GM12878 (cell line): ENCODE results near the gene COTL1. TPM values are rescaled to one million over a fixed set of nuclear protein-coding genes. Genes with fewer than 3 reads are reported as not detected.

Source experiments
- ATAC-seq: fragments of 200-7000 bp; cut with Tn5 transposase; 3 replicates; pipeline ENCODE4 v1.9.1; 2020; ENCODE audit warnings: mild to moderate bottlenecking, moderate library complexity
- BruUV-seq: library from RNA; stranded (reverse); fragments of 400-500 nt; replicated peaks from 2 replicates; lab custom pipeline; 2021; lab: Mats Ljungman, UMichigan
- CTCF ChIA-PET: fragments of 300-600 bp; sonication (Branson Sonifier 250); formaldehyde crosslinking; extraction: SDS; loops from one replicate; lab custom pipeline; 2021; ENCODE audit warnings: inconsistent platforms; lab: Yijun Ruan, JAX
- POLR2A ChIA-PET: fragments of 350-600 bp; formaldehyde crosslinking; extraction: SDS; loops from one replicate; lab custom pipeline; 2021; ENCODE audit warnings: inconsistent platforms; lab: Charles Lee
- RAD21 ChIA-PET: fragments of 300-600 bp; sonication (Branson Sonifier 250); formaldehyde crosslinking; loops from one replicate; lab custom pipeline; 2023; ENCODE audit warnings: antibody characterized with exemption; ENCODE audit not compliant: unreplicated experiment; lab: Charles Lee
- SMC1A ChIA-PET: fragments of 300-600 bp; sonication (Branson Sonifier 250); formaldehyde crosslinking; loops from one replicate; lab custom pipeline; 2023; ENCODE audit not compliant: unreplicated experiment, uncharacterized antibody; lab: Charles Lee
- DNase-seq: peaks from one replicate; pipeline ENCODE4 v3.0.0-alpha.2; 2011; ENCODE audit warnings: low read depth, low spot score
- FAIRE-seq: peaks from 3 replicates; lab custom pipeline; 2011; peaks lifted over from hg19 to GRCh38; lab: Jason Lieb, UNC
- H2AFZ ChIP-seq: 2 replicates; pipeline ENCODE4 v1.6.0; 2011; ENCODE audit warnings: low read depth, low read length, control low read depth; ENCODE audit not compliant: control insufficient read depth
- H3K27ac ChIP-seq: 2 replicates; pipeline ENCODE4 v1.5.1; 2011; ENCODE audit warnings: control low read depth; ENCODE audit not compliant: control insufficient read depth, insufficient read depth
- H3K27me3 ChIP-seq, 2 experiments: replicated peaks in 1 of 2; 2 replicates each; pipeline versions ENCODE4 v1.6.0 to v1.6.1; 2011; ENCODE audit warnings: low read length in 1 of 2; ENCODE audit not compliant: control insufficient read depth in 2 of 2, insufficient read depth in 2 of 2
- H3K36me3 ChIP-seq, 2 experiments: 2 replicates each; pipeline ENCODE4 v1.5.1; 2011; ENCODE audit warnings: low read length in 1 of 2; ENCODE audit not compliant: control insufficient read depth in 2 of 2, insufficient read depth in 2 of 2
- H3K4me1 ChIP-seq: 2 replicates; pipeline ENCODE4 v1.6.1; 2011; ENCODE audit warnings: mild to moderate bottlenecking, low read length, moderate library complexity, mixed read lengths; ENCODE audit not compliant: control insufficient read depth, insufficient read depth
- H3K4me2 ChIP-seq: 2 replicates; pipeline ENCODE4 v1.6.0; 2011; ENCODE audit warnings: control low read depth; ENCODE audit not compliant: control insufficient read depth, insufficient read depth
- H3K4me3 ChIP-seq: fragments of 200-600 bp; sonication (generic); 2 replicates; pipeline ENCODE4 v1.5.1; 2016
- H3K79me2 ChIP-seq: 2 replicates; pipeline ENCODE4 v1.6.0; 2011; ENCODE audit warnings: low read length; ENCODE audit not compliant: control insufficient read depth, insufficient read depth
- H3K9ac ChIP-seq: 2 replicates; pipeline ENCODE4 v1.8.0; 2011; ENCODE audit warnings: low read length, control low read depth, mixed read lengths; ENCODE audit not compliant: control insufficient read depth, insufficient read depth
- H3K9me3 ChIP-seq: replicated peaks from 3 replicates; pipeline ENCODE4 v1.5.1; 2011; ENCODE audit warnings: mild to moderate bottlenecking, low read length; ENCODE audit not compliant: control insufficient read depth, insufficient read depth
- H4K20me1 ChIP-seq: 2 replicates; pipeline ENCODE4 v1.6.0; 2011; ENCODE audit not compliant: control insufficient read depth, insufficient read depth
- BMI1 ChIP-seq: fragments of 450-650 bp; IDR thresholded peaks from 2 replicates; pipeline ENCODE4 v1.6.1; 2016; ENCODE audit warnings: mild to moderate bottlenecking, moderate library complexity, borderline replicate concordance
- HCFC1 ChIP-seq: fragments of 150-350 bp; IDR thresholded peaks from 2 replicates; pipeline ENCODE4 v1.6.1; 2014; ENCODE audit warnings: low read length
- IKZF1 ChIP-seq: fragments of 450-650 bp; conservative IDR thresholded peaks from 2 replicates; pipeline ENCODE4 v1.6.1; 2017; ENCODE audit warnings: antibody characterized with exemption, mild to moderate bottlenecking
- MXI1 ChIP-seq: fragments of 150-350 bp; IDR thresholded peaks from 2 replicates; pipeline ENCODE4 v1.6.1; 2011; ENCODE audit warnings: low read depth, mild to moderate bottlenecking, inconsistent platforms, low read length, improper control_type of control experiment
- PML ChIP-seq: IDR thresholded peaks from 2 replicates; pipeline ENCODE4 v1.6.1; 2012; ENCODE audit warnings: low read length, inconsistent platforms
- POLR2AphosphoS2 ChIP-seq: IDR thresholded peaks from 2 replicates; pipeline ENCODE4 v1.6.1; 2011; ENCODE audit warnings: low read depth, mild to moderate bottlenecking, low read length, improper control_type of control experiment, moderate library complexity
- SP1 ChIP-seq: IDR thresholded peaks from one replicate; pipeline ENCODE4 v1.6.1; 2011; ENCODE audit warnings: low read depth, low read length
- SUPT20H ChIP-seq: IDR thresholded peaks from 2 replicates; pipeline ENCODE4 v1.6.1; 2011; ENCODE audit warnings: low read depth, mild to moderate bottlenecking, low read length, moderate library complexity, borderline replicate concordance; ENCODE audit not compliant: control insufficient read depth
- ZNF207 ChIP-seq: fragments of 450-650 bp; IDR thresholded peaks from 2 replicates; pipeline ENCODE4 v1.6.1; 2014; ENCODE audit warnings: antibody characterized with exemption, mild to moderate bottlenecking, borderline replicate concordance
- ZNF24 ChIP-seq: fragments of 450-650 bp; IDR thresholded peaks from 2 replicates; pipeline ENCODE4 v1.6.1; 2017; ENCODE audit warnings: antibody characterized with exemption, mild to moderate bottlenecking
- ZNF274 ChIP-seq: IDR thresholded peaks from one replicate; pipeline ENCODE4 v1.8.0; 2011; ENCODE audit not compliant: insufficient read length, insufficient read depth
- ZSCAN29 ChIP-seq: fragments of 450-650 bp; IDR thresholded peaks from 2 replicates; pipeline ENCODE4 v1.6.1; 2017; ENCODE audit warnings: mild to moderate bottlenecking, moderate library complexity
- WGBS: methylation state at CpG from one replicate; pipeline ENCODE4 v1.1.6; 2016; ENCODE audit warnings: low lambda C conversion rate; ENCODE audit not compliant: insufficient replicate concordance, insufficient coverage; ENCODE audit errors: missing lambda C conversion rate; 5-methylcytosine and 5-hydroxymethylcytosine counted together
- in situ Hi-C: fragments of 300-500 bp; cut with MboI; formaldehyde crosslinking; loops from 9 replicates; pipeline ENCODE4 v1.14.3; 2018; ENCODE audit warnings: mixed read lengths
- intact Hi-C: fragments of 100-400 bp; cut with micrococcal nuclease; formaldehyde crosslinking; loops from one replicate; pipeline ENCODE4 v1.14.2; 2022; ENCODE audit not compliant: unreplicated experiment
- polyA plus RNA-seq, 11 experiments: library from polyadenylated mRNA; depleted of rRNA in 4 of 11; unstranded in 6 of 11; stranded (reverse) in 5 of 11; fragments of >200 nt; fragmentation: Nextera tagmentation in 4 of 11; fragmentation: Illumina TruSeq in 1 of 11; extraction: Ambion mirVana in 4 of 11; extraction: Trizol in 1 of 11; gene quantifications; 1 replicate in 1 of 11; 2 replicates in 10 of 11; pipeline versions ENCODE4 v1.2.1 to v1.2.3, GENCODE V29; 2011 to 2016; ENCODE audit warnings: inconsistent platforms in 2 of 11, missing spikeins in 2 of 11, low read depth in 1 of 11
- total RNA-seq, 4 experiments: library from RNA; depleted of rRNA in 3 of 4; stranded (reverse); fragments of >200 nt in 3 of 4; fragmentation: Illumina TruSeq in 1 of 4; extraction: Trizol in 1 of 4; gene quantifications; 2 replicates each; pipeline versions ENCODE4 v1.2.1 to v1.2.3, GENCODE V29; 2013 to 2021
- TF ChIP-seq, protein P1 (sequence below): fragments of 450-650 bp; IDR thresholded peaks from 2 replicates; pipeline ENCODE4 v1.6.1; 2017; ENCODE audit warnings: mild to moderate bottlenecking
- TF ChIP-seq, protein P2 (sequence below): fragments of 450-650 bp; IDR thresholded peaks from 2 replicates; pipeline ENCODE4 v1.6.1; 2017; ENCODE audit warnings: borderline replicate concordance

Gene COTL1
- total and polyA plus RNA-seq, 10 of the 15 experiments (the other 5 are each of a cell fraction or from before 2014, with no cell fraction given): 140 to 894 (median 330) TPM

DNA sequence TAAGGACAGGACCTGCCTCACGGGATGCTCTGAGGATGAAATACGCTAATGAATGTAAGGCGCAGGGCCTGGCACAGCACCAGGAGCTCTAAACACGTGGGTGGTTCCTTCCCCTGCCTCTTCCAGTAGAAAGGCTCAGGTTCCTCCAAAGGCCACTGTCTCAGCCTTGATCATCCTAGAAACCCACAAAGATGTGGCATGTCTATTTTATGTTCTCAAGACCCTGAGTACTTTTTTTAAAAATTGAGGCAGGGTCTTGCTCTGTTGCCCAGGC is 96.4 kb downstream of the COTL1 start:
- Histone ChIP-seq H3K4me3 (no peak overlapping the region), H3K4me1 (peaks cover 17% of the 10 kb centered on the region), H3K27ac (no peak overlapping the region), H3K36me3 (no peaks in the 10 kb centered on the region), H3K9ac (no peak overlapping the region), H4K20me1 (no peaks in the 10 kb centered on the region), H2AFZ (no peak overlapping the region), H3K27me3 (no peaks in the 10 kb centered on the region), H3K4me2 (no peak overlapping the region), H3K9me3 (no peaks in the 10 kb centered on the region)
- DNase-seq (no peak), ATAC-seq (no peak)
- ChIA-PET POLR2A (interaction anchor here (1.0 kb wide), 1 partner anchor 31 kb away, joined by 4 read pairs; no protein-coding TSS in a partner anchor), RAD21 (interaction anchor here (0.7 to 2.6 kb wide), 2 partner anchors 12 to 20 kb away, joined by 3 to 6 read pairs; no protein-coding TSS in a partner anchor), CTCF (interaction anchor here (0.8 to 3.4 kb wide), 4 partner anchors 9 to 101 kb away, joined by 3 to 18 read pairs (median 7); no protein-coding TSS in a partner anchor), SMC1A (interaction anchor here (0.8 to 13.2 kb wide), 5 partner anchors 10 to 76 kb away, joined by 3 to 183 read pairs (median 19); no protein-coding TSS in a partner anchor)
- in situ Hi-C loops (loop anchor here (25.0 kb wide), 1 partner anchor 441 kb away; no protein-coding TSS in a partner anchor), intact Hi-C loops (no loop called here)
- no TSS peak for BruUV-seq
- WGBS: 58% methylated on average over 4 of the region's 4 CpGs
- TF ChIP-seq SP1 (no peak), HCFC1 (no peak), ZNF207 (no peak), POLR2AphosphoS2 (no peak), ZSCAN29 (no peak), ZNF274 (no peak), MXI1 (no peak), ZNF24 (no peak), BMI1 (no peak), SUPT20H (no peak), IKZF1 (no peak), PML (no peak)
- TF ChIP-seq, protein P1, sequence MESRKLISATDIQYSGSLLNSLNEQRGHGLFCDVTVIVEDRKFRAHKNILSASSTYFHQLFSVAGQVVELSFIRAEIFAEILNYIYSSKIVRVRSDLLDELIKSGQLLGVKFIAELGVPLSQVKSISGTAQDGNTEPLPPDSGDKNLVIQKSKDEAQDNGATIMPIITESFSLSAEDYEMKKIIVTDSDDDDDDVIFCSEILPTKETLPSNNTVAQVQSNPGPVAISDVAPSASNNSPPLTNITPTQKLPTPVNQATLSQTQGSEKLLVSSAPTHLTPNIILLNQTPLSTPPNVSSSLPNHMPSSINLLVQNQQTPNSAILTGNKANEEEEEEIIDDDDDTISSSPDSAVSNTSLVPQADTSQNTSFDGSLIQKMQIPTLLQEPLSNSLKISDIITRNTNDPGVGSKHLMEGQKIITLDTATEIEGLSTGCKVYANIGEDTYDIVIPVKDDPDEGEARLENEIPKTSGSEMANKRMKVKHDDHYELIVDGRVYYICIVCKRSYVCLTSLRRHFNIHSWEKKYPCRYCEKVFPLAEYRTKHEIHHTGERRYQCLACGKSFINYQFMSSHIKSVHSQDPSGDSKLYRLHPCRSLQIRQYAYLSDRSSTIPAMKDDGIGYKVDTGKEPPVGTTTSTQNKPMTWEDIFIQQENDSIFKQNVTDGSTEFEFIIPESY: no peak
- TF ChIP-seq, protein P2, sequence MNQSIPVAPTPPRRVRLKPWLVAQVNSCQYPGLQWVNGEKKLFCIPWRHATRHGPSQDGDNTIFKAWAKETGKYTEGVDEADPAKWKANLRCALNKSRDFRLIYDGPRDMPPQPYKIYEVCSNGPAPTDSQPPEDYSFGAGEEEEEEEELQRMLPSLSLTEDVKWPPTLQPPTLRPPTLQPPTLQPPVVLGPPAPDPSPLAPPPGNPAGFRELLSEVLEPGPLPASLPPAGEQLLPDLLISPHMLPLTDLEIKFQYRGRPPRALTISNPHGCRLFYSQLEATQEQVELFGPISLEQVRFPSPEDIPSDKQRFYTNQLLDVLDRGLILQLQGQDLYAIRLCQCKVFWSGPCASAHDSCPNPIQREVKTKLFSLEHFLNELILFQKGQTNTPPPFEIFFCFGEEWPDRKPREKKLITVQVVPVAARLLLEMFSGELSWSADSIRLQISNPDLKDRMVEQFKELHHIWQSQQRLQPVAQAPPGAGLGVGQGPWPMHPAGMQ: no peak
- TF ChIP-seq, all 136 proteins: peak for 0
- H3K79me2 ChIP-seq: no peaks in the 10 kb centered on the region
- FAIRE-seq: no peak
